CD4-positive, alpha-beta T cell treated with Interleukin-15 for 1 hour (primary cell): ENCODE results near the gene C9orf78.

ENCODE experiments used
- DNase-seq: peaks from one replicate; pipeline ENCODE4 v3.0.0-alpha.2; 2020

Gene C9orf78

GRCh38 chr9:129835128-129835859 is at the start of gene C9orf78, which contains the start of gene USP20:
C9orf78 (minus strand) TSS chr9:129835275; CDS start chr9:129835221, 54 bp downstream.
USP20 (plus strand) TSS chr9:129835458; CDS start chr9:129852556, 17,098 bp downstream.
- DNase-seq: peak; percentile 97

- peak; percentile 95 for DNase-seq
Measured at GRCh38 chr9:129884220-129885017, 49.3 kb upstream of the C9orf78 start.

GRCh38 chr9:129881547-129882324 is 46.7 kb upstream of the C9orf78 start:
- no peak for DNase-seq

GRCh38 chr9:129880654-129881546 is 45.8 kb upstream of the C9orf78 start:
- no peak for DNase-seq

GRCh38 chr9:129879991-129880653 is 45.0 kb upstream of the C9orf78 start:
- DNase-seq: no peak

GRCh38 chr9:129879103-129879699 is 44.1 kb upstream of the C9orf78 start:
- DNase-seq: peak; percentile 38

- no peak for DNase-seq
Measured at GRCh38 chr9:129878291-129878690, 43.2 kb upstream of the C9orf78 start.

- DNase-seq: no peak
Measured at GRCh38 chr9:129876815-129877214, 41.7 kb upstream of the C9orf78 start.

- no peak for DNase-seq
Measured at GRCh38 chr9:129875687-129876395, 40.8 kb upstream of the C9orf78 start.

- no peak for DNase-seq
Measured at GRCh38 chr9:129875181-129875611, 40.1 kb upstream of the C9orf78 start.

- DNase-seq: no peak
Measured at GRCh38 chr9:129874261-129875101, 39.4 kb upstream of the C9orf78 start.

GRCh38 chr9:129873563-129874190 is 38.6 kb upstream of the C9orf78 start:
- no peak for DNase-seq

GRCh38 chr9:129871046-129871445 is 36.0 kb upstream of the C9orf78 start:
- no peak for DNase-seq

GRCh38 chr9:129869585-129870501 is 34.8 kb upstream of the C9orf78 start:
- no peak for DNase-seq

GRCh38 chr9:129868872-129869486 is 33.9 kb upstream of the C9orf78 start:
- DNase-seq: peak; percentile 91

GRCh38 chr9:129868023-129868871 is 33.2 kb upstream of the C9orf78 start:
- DNase-seq: no peak
